ENCODE measurements around the gene BATF2.
"Not testable (repeated sequence)": the region's sequence is repeated elsewhere in the genome, so short reads cannot be mapped to it uniquely, and the experiment has no call there.

BATF2 gene

GRCh38 chr11:65013130-65013887, 16.5 kb upstream of the BATF2 start:
- DNase-seq: peak; percentile 92

GRCh38 chr11:65008873-65009272, 12.1 kb upstream of the BATF2 start:
- no peak for DNase-seq

GRCh38 chr11:65008016-65008415, 11.2 kb upstream of the BATF2 start:
- no peak for DNase-seq

- not testable (repeated sequence) for DNase-seq
Measured at GRCh38 chr11:65003968-65004367, 7.2 kb upstream of the BATF2 start.

GRCh38 chr11:65003282-65003681, 6.5 kb upstream of the BATF2 start:
- DNase-seq: no peak

GRCh38 chr11:65002706-65003105, 5.9 kb upstream of the BATF2 start:
- DNase-seq: no peak

- no peak for DNase-seq
Measured at GRCh38 chr11:64999478-64999877, 2.7 kb upstream of the BATF2 start.

GRCh38 chr11:64998690-64999431, 2.1 kb upstream of the BATF2 start:
- no peak for DNase-seq

- no peak for DNase-seq
Measured at GRCh38 chr11:64998141-64998540, 1.4 kb upstream of the BATF2 start.

- DNase-seq: no peak
Measured at GRCh38 chr11:64996327-64996709, 453 bp downstream of the BATF2 start.

- DNase-seq: no peak
Measured at GRCh38 chr11:64994318-64994717, 2.5 kb downstream of the BATF2 start.

- DNase-seq: no peak
Measured at GRCh38 chr11:64990222-64990923, 6.4 kb downstream of the BATF2 start.

- DNase-seq: no peak
Measured at GRCh38 chr11:64989416-64989815, 7.4 kb downstream of the BATF2 start.

GRCh38 chr11:64987998-64988854, 8.5 kb downstream of the BATF2 start:
- DNase-seq: no peak

GRCh38 chr11:64983339-64983738, 13.4 kb downstream of the BATF2 start:
- DNase-seq: not testable (repeated sequence)

- no peak for DNase-seq
Measured at GRCh38 chr11:64976651-64977050, 20.1 kb downstream of the BATF2 start.

GRCh38 chr11:64974124-64974523, 22.6 kb downstream of the BATF2 start:
- no peak for DNase-seq

- DNase-seq: peak; percentile 86
Measured at GRCh38 chr11:64971421-64972233, 25.1 kb downstream of the BATF2 start, which contains the start of gene MAJIN. MAJIN (minus strand) TSS chr11:64972108; CDS start chr11:64959405, 12,703 bp downstream.

- peak; percentile 32 for DNase-seq
Measured at GRCh38 chr11:64970731-64971151, 26.0 kb downstream of the BATF2 start.

GRCh38 chr11:64969209-64969608, 27.6 kb downstream of the BATF2 start:
- no peak for DNase-seq

- no peak for DNase-seq
Measured at GRCh38 chr11:64967375-64967774, 29.4 kb downstream of the BATF2 start.

Measured in activated naive CD4-positive, alpha-beta T cell treated with Interleukin-2 at 50 U/mL for 16 hours (primary cell).